A549 (cell line): ENCODE measurements around the gene SORCS3.

Source experiments
- EP300 ChIP-seq, 2 experiments: fragments of >200 bp; sonication (Bioruptor Twin); formaldehyde crosslinking; IDR thresholded peaks; 2 replicates in 1 of 2; 3 replicates in 1 of 2; pipeline ENCODE4 v1.6.1; 2016 to 2017
- JUNB ChIP-seq: fragments of >200 bp; sonication (Bioruptor Twin); formaldehyde crosslinking; IDR thresholded peaks from 2 replicates; pipeline ENCODE4 v1.6.1; 2016
- POLR2AphosphoS2 ChIP-seq: conservative IDR thresholded peaks from 2 replicates; pipeline ENCODE4 v1.6.1; 2012; ENCODE audit warnings: low read length, improper control_type of control experiment, inconsistent platforms

DNA sequence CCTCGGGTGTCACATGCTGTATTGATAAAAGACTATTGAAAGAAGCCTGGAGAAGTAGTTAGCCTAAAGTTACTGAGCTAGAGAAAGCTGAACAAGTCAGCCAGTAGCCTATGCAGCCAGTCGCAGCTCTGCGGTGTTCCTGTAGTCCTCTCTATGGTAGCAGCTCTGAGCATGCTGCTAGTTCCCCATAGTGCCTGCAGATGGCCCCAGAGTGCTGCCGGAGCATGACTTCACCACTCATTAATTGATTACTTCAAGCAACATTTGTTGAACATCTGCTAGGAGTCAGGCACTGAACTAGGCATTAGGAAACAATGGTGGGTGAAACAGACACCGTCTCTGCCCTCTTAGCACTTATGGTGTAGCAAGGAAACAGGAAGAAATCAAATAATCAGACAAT is 422.7 kb downstream of the SORCS3 start:
- TF ChIP-seq POLR2AphosphoS2 (no peak), JUNB (no peak), EP300 (IDR thresholded peaks at IDR 0.05) (no peak)
